Amygdala (tissue), 56 donors: ENCODE data around the gene WTIP.

Experiments
- DNase-seq, 56 donors: peaks; one replicate each; lab custom pipeline; 2025; lab: John Stamatoyannopoulos, UW

Gene WTIP

GRCh38 chr19:34549833-34550232, 68.3 kb downstream of the WTIP start:
- no peak for DNase-seq

- no peak for DNase-seq
Observed at GRCh38 chr19:34555447-34555846, 73.9 kb downstream of the WTIP start.

DNA sequence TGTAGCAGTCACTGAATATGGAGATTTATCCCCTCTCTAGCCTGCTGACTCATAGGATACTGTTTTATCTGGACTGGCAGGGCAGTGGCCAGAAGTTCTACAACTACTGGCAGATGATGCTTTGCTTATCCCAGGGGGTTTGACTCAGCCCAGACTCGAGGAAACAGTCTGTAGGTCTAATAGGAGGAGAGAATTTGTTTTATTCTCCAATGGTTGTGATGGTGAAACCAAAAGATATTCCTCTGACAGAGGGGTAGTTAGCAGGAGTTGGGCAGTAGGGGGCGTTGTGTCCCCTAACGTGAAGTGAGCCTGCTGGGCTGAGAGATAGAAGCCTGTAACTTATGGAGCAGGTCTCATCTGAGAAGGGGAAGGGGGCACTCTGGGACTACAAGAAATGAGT, 74.9 kb downstream of the WTIP start:
- peak in 6 of 56 donors; percentile 0 to 41 (median 4) for DNase-seq

DNA sequence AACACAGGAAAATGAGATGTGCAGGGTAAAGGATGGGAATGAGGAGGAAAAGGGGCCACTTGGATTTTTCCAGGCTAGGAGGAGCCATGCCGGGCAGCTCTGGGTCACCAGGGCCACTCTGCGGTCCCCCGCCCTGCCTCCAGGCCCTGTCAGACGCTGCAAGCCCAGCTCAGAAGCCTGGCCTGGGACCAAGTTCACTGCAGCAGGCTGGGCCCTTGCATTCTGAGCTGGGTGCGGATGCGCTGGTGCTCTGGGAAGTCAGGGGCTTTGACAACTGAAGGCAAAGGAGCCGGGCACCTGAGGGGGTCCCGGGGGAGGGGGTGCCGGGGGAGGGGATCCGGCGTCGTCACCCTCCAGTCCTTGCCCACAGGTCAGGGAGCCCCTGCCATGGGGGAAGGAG, 77.5 kb downstream of the WTIP start:
- DNase-seq: no peak

DNA sequence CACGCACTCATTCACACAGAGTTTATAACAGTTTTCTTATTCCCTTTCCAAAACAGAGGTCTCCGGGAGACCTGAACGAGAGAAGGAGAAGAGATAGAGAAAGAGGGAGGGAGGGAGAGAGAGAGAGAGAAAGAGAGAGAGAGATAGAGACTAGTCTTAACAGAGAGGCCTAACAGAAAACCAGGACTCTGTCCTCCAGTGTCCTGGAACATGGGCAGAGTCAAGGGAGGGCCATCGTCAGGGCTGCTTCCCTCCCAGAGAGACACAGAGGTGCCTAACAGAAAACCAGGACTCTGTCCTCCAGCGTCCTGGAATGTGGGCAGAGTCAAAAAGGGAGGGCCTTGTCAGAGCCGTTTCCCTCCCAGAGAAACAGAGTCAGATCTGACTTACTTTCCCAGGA, 78.7 kb downstream of the WTIP start:
- no peak for DNase-seq
